Measurements from ENCODE around the gene PEX10. TPM values are rescaled to one million over a fixed set of nuclear protein-coding genes. Genes with fewer than 3 reads are reported as not detected.

PEX10 gene
- total and polyA plus RNA-seq, 10 of the 15 experiments (the other 5 are each of a cell fraction or from before 2014, with no cell fraction given): 0.24 to 24.9 (median 16.8) TPM; not detected in 1

GRCh38 chr1:2408859-2409276 is 3.5 kb downstream of the PEX10 start (continued):
- TF ChIP-seq PAX5 (IDR thresholded peaks at IDR 0.05; ENCODE audit: borderline replicate concordance, low read depth, low read length): no peak

GRCh38 chr1:2408456-2408855 is 3.9 kb downstream of the PEX10 start:
- no TSS peak for BruUV-seq (replicated peaks)
- DNase-seq (ENCODE audit: low read depth, low spot score) (no peak), FAIRE-seq (no peak), ATAC-seq (no peak)
- no peak for TF ChIP-seq SMAD1 (IDR thresholded peaks at IDR 0.05; ENCODE audit: low read depth, partially characterized antibody)
- no peak for TF ChIP-seq ELK1 (IDR thresholded peaks at IDR 0.05; ENCODE audit: low read depth, low read length)
- TF ChIP-seq BHLHE40 (IDR thresholded peaks at IDR 0.05; ENCODE audit: borderline replicate concordance in 1 of 2, low read depth in 2 of 2, low read length in 1 of 2): no peak
- TF ChIP-seq GABPA (IDR thresholded peaks at IDR 0.05; ENCODE audit: low read depth): no peak
- no peak for TF ChIP-seq ZNF622 (IDR thresholded peaks at IDR 0.05)
- TF ChIP-seq TBL1XR1 (IDR thresholded peaks at IDR 0.05; ENCODE audit: low read depth, low read length): no peak
- TF ChIP-seq RUNX3 (IDR thresholded peaks at IDR 0.05; ENCODE audit: low read length): no peak
- no peak for TF ChIP-seq PBX3 (IDR thresholded peaks at IDR 0.05; ENCODE audit: insufficient replicate concordance, low read depth, low read length)
- no peak for TF ChIP-seq SRF (IDR thresholded peaks at IDR 0.05; ENCODE audit: low read depth in 2 of 2, low read length in 2 of 2)
- TF ChIP-seq NR2C2 (IDR thresholded peaks at IDR 0.05; ENCODE audit: borderline replicate concordance, control insufficient read depth, insufficient read length, low read depth): no peak
- no peak for TF ChIP-seq ESRRA (IDR thresholded peaks at IDR 0.05; ENCODE audit: low read length)
- TF ChIP-seq IKZF1 (conservative IDR thresholded peaks at IDR 0.05): no peak
- TF ChIP-seq SREBF1 (IDR thresholded peaks at IDR 0.05; ENCODE audit: low read length): no peak
- no peak for TF ChIP-seq RFX5 (IDR thresholded peaks at IDR 0.05; ENCODE audit: low read depth, low read length)
- TF ChIP-seq MTA2 (IDR thresholded peaks at IDR 0.05; ENCODE audit: low read depth): no peak
- TF ChIP-seq CREB1 (IDR thresholded peaks at IDR 0.05; ENCODE audit: low read depth): no peak
- ChIA-PET SMC1A (ENCODE audit: uncharacterized antibody, unreplicated experiment) (no interaction called here), POLR2A (no interaction called here), RAD21 (ENCODE audit: unreplicated experiment) (no interaction called here), CTCF (no interaction called here)
- in situ Hi-C loops (cut with MboI): no loop called here
- H3K9ac ChIP-seq (ENCODE audit: control insufficient read depth, insufficient read depth, low read length): no peak overlapping the region
- H3K79me2 ChIP-seq (ENCODE audit: control insufficient read depth, insufficient read depth, low read length): peaks cover 16% of the 10 kb centered on the region
- peaks cover 4% of the 10 kb centered on the region for H3K4me1 ChIP-seq (ENCODE audit: control insufficient read depth, insufficient read depth, low read length)
- H3K4me2 ChIP-seq (ENCODE audit: control insufficient read depth, insufficient read depth): no peak overlapping the region
- WGBS (ENCODE audit: insufficient coverage, insufficient replicate concordance, low lambda C conversion rate, missing lambda C conversion rate): 92% methylated on average over 24 of the region's 24 CpGs
- no peaks in the 10 kb centered on the region for H3K27me3 ChIP-seq (replicated peaks in 1 of 2; ENCODE audit: control insufficient read depth in 2 of 2, insufficient read depth in 2 of 2, low read length in 1 of 2)
- H4K20me1 ChIP-seq (ENCODE audit: control insufficient read depth, insufficient read depth): no peaks in the 10 kb centered on the region
- no peaks in the 10 kb centered on the region for H3K9me3 ChIP-seq (replicated peaks; ENCODE audit: control insufficient read depth, insufficient read depth, low read length)
- intact Hi-C loops (cut with micrococcal nuclease; ENCODE audit: unreplicated experiment): no loop called here
- no peak overlapping the region for H2AFZ ChIP-seq (ENCODE audit: control insufficient read depth, low read depth, low read length)
- H3K4me3 ChIP-seq: no peak overlapping the region
- peaks cover 5 to 12% of the 10 kb centered on the region in 2 experiments for H3K36me3 ChIP-seq (ENCODE audit: control insufficient read depth in 2 of 2, insufficient read depth in 2 of 2, low read length in 1 of 2)
- H3K27ac ChIP-seq (ENCODE audit: control insufficient read depth, insufficient read depth): no peak overlapping the region
